B cell (primary cell): Measurements from ENCODE around the gene ANKRD9. TPM values are rescaled to one million over a fixed set of nuclear protein-coding genes. Genes with fewer than 3 reads are reported as not detected.

Experiments
- ATAC-seq: fragments of 200-7000 bp; cut with Tn5 transposase; one replicate; pipeline ENCODE4 v1.10.0; 2021; ENCODE audit warnings: low read depth, mild to moderate bottlenecking, moderate number of reproducible peaks, moderate library complexity
- CTCF ChIA-PET: fragments of 350-600 bp; sonication (Branson Sonifier 250); formaldehyde crosslinking; loops from one replicate; lab custom pipeline; 2021; ENCODE audit warnings: antibody characterized with exemption, inconsistent platforms; lab: Charles Lee
- POLR2A ChIA-PET: fragments of 350-600 bp; sonication (Branson Sonifier 250); formaldehyde crosslinking; loops from one replicate; lab custom pipeline; 2021; ENCODE audit warnings: antibody characterized with exemption; lab: Charles Lee
- DNase-seq: peaks from one replicate; pipeline ENCODE4 v3.0.0; 2013
- H2AFZ ChIP-seq: 2 replicates; pipeline ENCODE4 v1.6.1; 2012; ENCODE audit warnings: mild to moderate bottlenecking, low read depth, low read length; ENCODE audit not compliant: insufficient read depth, poor library complexity, severe bottlenecking
- H3K27ac ChIP-seq, 2 donors: 1 replicate in 1 of 2; 2 replicates in 1 of 2; pipeline ENCODE4 v1.5.1; 2012 to 2013; ENCODE audit warnings: low read length in 2 of 2, mild to moderate bottlenecking in 2 of 2, moderate library complexity in 1 of 2
- H3K27me3 ChIP-seq, 4 experiments: fragments of 200-600 bp in 1 of 4; sonication (generic) in 1 of 4; replicated peaks in 1 of 4; 1 replicate in 2 of 4; 2 replicates in 2 of 4; pipeline versions ENCODE4 v1.6.1 to v1.7.0; 2013 to 2016; ENCODE audit warnings: low read length in 3 of 4, mild to moderate bottlenecking in 2 of 4, mixed read lengths in 1 of 4, moderate library complexity in 1 of 4; ENCODE audit not compliant: insufficient read depth in 4 of 4, control insufficient read depth in 3 of 4; ENCODE audit errors: control extremely low read depth in 1 of 4
- H3K36me3 ChIP-seq, 2 experiments: replicated peaks in 1 of 2; 1 replicate in 1 of 2; 2 replicates in 1 of 2; pipeline versions ENCODE4 v1.6.1 to v1.7.1; 2013; ENCODE audit warnings: low read length in 1 of 2; ENCODE audit not compliant: insufficient read depth in 2 of 2, control insufficient read depth in 1 of 2; ENCODE audit errors: control extremely low read depth in 1 of 2, extremely low read depth in 1 of 2
- H3K4me1 ChIP-seq, 2 donors: fragments of 200-600 bp in 1 of 2; sonication (generic) in 1 of 2; 1 replicate in 1 of 2; 2 replicates in 1 of 2; pipeline versions ENCODE4 v1.5.1 to v1.6.1; 2013 to 2017; ENCODE audit warnings: low read length in 2 of 2; ENCODE audit not compliant: control insufficient read depth in 2 of 2, insufficient read depth in 2 of 2
- H3K4me2 ChIP-seq: replicated peaks from 2 replicates; pipeline ENCODE3; 2012; ENCODE audit warnings: mild to moderate bottlenecking, low read depth, low read length; ENCODE audit not compliant: poor library complexity, severe bottlenecking
- H3K4me3 ChIP-seq, 5 experiments: fragments of 200-600 bp in 1 of 5; sonication (generic) in 1 of 5; 1 replicate in 3 of 5; 2 replicates in 2 of 5; pipeline versions ENCODE4 v1.5.1 to v1.7.0; 2011 to 2016; ENCODE audit warnings: low read length in 4 of 5, mild to moderate bottlenecking in 4 of 5, low read depth in 2 of 5, control low read depth in 1 of 5, moderate library complexity in 1 of 5; ENCODE audit not compliant: insufficient read depth in 1 of 5; ENCODE audit errors: control extremely low read depth in 1 of 5, extremely low read depth in 1 of 5
- H3K79me2 ChIP-seq: fragments of 200-600 bp; sonication (generic); one replicate; pipeline ENCODE4 v1.6.0; 2016; ENCODE audit warnings: low read length; ENCODE audit not compliant: control insufficient read depth, insufficient read depth
- H3K9ac ChIP-seq: fragments of 200-600 bp; sonication (generic); 2 replicates; pipeline ENCODE4 v1.6.1; 2017; ENCODE audit warnings: mild to moderate bottlenecking, low read length, moderate library complexity
- H3K9me3 ChIP-seq, 3 donors: one replicate each; pipeline versions ENCODE4 v1.6.1 to v1.7.1; 2013; ENCODE audit warnings: low read length in 2 of 3; ENCODE audit not compliant: control insufficient read depth in 2 of 3, insufficient read depth in 1 of 3; ENCODE audit errors: control extremely low read depth in 1 of 3
- H4K20me1 ChIP-seq: 2 replicates; pipeline ENCODE4 v1.6.0; 2012; ENCODE audit warnings: mild to moderate bottlenecking, low read length; ENCODE audit not compliant: insufficient read depth, control insufficient read depth, poor library complexity, severe bottlenecking
- H3K27ac Mint-ChIP-seq: one replicate; pipeline ENCODE4 v1.8.0; 2021; ENCODE audit warnings: mixed read lengths
- H3K27me3 Mint-ChIP-seq: one replicate; pipeline ENCODE4 v1.8.0; 2021; ENCODE audit warnings: mixed read lengths
- H3K4me1 Mint-ChIP-seq: one replicate; pipeline ENCODE4 v1.8.0; 2021; ENCODE audit warnings: mixed read lengths
- H3K4me3 Mint-ChIP-seq: one replicate; pipeline ENCODE4 v1.8.0; 2021; ENCODE audit warnings: mixed read lengths
- H3K9me3 Mint-ChIP-seq: one replicate; pipeline ENCODE4 v1.8.0; 2022; ENCODE audit warnings: mixed read lengths; ENCODE audit not compliant: insufficient read depth
- CTCF ChIP-seq: fragments of 200-600 bp; IDR thresholded peaks from one replicate; pipeline ENCODE4 v1.8.0; 2022; ENCODE audit warnings: antibody characterized with exemption, mild to moderate bottlenecking
- EZH2 ChIP-seq: IDR thresholded peaks from 2 replicates; pipeline ENCODE4 v1.6.1; 2012; ENCODE audit warnings: borderline replicate concordance, low read depth, mild to moderate bottlenecking, moderate library complexity, low read length; ENCODE audit not compliant: insufficient read depth, poor library complexity, severe bottlenecking
- WGBS: methylation state at CpG from one replicate; pipeline ENCODE4 v1.1.5; 2013; ENCODE audit warnings: missing lambda C conversion rate; ENCODE audit not compliant: insufficient coverage; 5-methylcytosine and 5-hydroxymethylcytosine counted together
- intact Hi-C: fragments of 100-400 bp; cut with micrococcal nuclease; formaldehyde crosslinking; loops from one replicate; pipeline ENCODE4 v1.10.0; 2022
- polyA plus RNA-seq: library from polyadenylated mRNA; depleted of rRNA; stranded (reverse); fragments of >200 nt; gene quantifications from 2 replicates; pipeline ENCODE4 v1.2.3, GENCODE V29; 2012
- total RNA-seq, 2 donors: library from RNA; stranded (reverse); fragments of 120-200 nt in 1 of 2; gene quantifications; 1 replicate in 1 of 2; 2 replicates in 1 of 2; pipeline versions ENCODE4 v1.2.3 to v1.2.4, GENCODE V29; 2013 to 2022

Gene ANKRD9
- total and polyA plus RNA-seq, 2 donors (not counting 1 experiment from before 2014, with no cell fraction given) = 1.4 to 1.5 TPM

DNA sequence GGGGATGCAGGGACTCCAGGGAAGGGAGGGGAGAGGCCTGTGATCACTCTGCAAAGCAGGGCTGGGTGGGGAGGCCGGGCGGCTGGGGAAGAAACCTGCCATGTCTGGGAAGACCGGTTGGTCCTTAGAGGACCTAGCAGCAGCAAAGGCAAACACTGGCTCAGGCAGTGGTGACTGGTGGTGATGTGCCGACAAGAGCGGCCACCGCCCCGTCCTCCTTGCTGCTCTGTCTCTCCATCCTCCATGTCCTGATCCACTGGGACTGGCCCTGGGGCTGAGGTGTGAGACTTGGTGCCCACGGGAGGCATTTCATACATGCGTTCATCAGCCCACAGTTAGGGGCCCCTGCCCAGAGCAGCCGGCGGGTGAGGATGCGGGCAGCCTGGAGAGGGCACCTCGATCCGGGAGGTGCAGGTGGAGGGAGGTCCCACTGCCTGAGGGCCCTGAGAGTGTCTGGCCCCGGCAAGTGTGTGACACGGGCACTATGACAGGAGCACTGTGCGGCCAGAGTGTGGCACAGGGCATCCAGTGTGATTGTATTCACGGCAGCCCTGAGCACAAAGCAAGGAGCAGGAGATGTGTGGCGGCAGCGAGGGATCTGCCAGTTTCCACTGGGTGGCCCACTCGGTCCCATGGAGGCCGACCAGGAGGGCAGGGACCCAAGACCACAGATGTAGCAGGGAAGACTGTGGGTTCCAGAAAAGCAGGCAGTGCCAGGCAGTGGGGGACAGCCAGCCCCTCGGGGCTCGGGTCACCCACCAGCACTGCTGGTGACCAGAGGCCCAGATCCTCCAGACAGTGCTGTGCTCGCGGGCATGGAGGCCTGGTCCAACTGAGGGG is 13.9 kb downstream of the ANKRD9 start:
- 98% methylated on average over 24 of the region's 26 CpGs for WGBS
- Mint-ChIP-seq H3K4me3 (no peak overlapping the region), H3K27ac (no peak overlapping the region), H3K9me3 (no peaks in the 10 kb centered on the region), H3K4me1 (no peaks in the 10 kb centered on the region), H3K27me3 (no peaks in the 10 kb centered on the region)
- no peak overlapping the region for H2AFZ ChIP-seq
- no peaks in the 10 kb centered on the region for H3K9me3 ChIP-seq
- H3K79me2 ChIP-seq = no peaks in the 10 kb centered on the region
- H4K20me1 ChIP-seq = no peaks in the 10 kb centered on the region
- H3K4me3 ChIP-seq = no peak overlapping the region
- H3K4me1 ChIP-seq = no peaks in the 10 kb centered on the region
- intact Hi-C loops = no loop called here
- H3K9ac ChIP-seq = no peak overlapping the region
- no peak overlapping the region for H3K27ac ChIP-seq
- H3K27me3 ChIP-seq = no peaks in the 10 kb centered on the region
- TF ChIP-seq CTCF (no peak), EZH2 (no peak)
- DNase-seq (no peak), ATAC-seq (no peak)
- H3K36me3 ChIP-seq = peaks cover 0 to 4% of the 10 kb centered on the region in 2 experiments
- H3K4me2 ChIP-seq = no peak overlapping the region
- ChIA-PET POLR2A (no interaction called here), CTCF (no interaction called here)

DNA sequence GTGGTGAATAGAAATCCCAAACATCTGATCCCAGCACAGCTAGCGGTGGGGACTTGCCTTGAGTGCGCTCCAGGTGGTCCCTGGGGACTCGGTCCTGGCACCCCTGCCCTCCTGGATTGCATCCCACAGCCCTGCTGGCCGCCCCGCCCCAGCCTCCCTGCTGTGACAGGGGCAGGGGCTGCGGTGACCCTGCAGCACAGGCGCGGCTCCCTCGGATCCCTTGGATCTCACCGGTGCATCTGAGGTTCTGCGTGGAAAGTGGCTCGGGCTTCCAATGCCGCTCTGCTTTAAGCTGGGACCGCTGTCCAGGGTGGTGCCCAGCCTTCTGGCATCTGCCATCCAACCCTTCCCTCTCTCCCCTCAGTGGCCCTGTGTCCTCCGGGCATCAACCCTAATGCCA is 16.0 kb downstream of the ANKRD9 start:
- no peaks in the 10 kb centered on the region for H3K9me3 Mint-ChIP-seq

More for the DNA sequence above, 16.0 kb downstream of the ANKRD9 start:
- ChIA-PET POLR2A (no interaction called here), CTCF (no interaction called here)
- H3K27me3 ChIP-seq = no peaks in the 10 kb centered on the region
- no peaks in the 10 kb centered on the region for H3K9me3 ChIP-seq
- no peak overlapping the region for H3K27ac Mint-ChIP-seq
- H3K27me3 Mint-ChIP-seq = no peaks in the 10 kb centered on the region
- H3K4me2 ChIP-seq = no peak overlapping the region
- peaks cover 0 to 2% of the 10 kb centered on the region in 2 experiments for H3K36me3 ChIP-seq
- H3K4me3 ChIP-seq = no peak overlapping the region
- no peaks in the 10 kb centered on the region for H4K20me1 ChIP-seq
- H3K79me2 ChIP-seq = no peaks in the 10 kb centered on the region
- TF ChIP-seq EZH2 (no peak), CTCF (no peak)
- WGBS = 97% methylated on average over 15 of the region's 15 CpGs
- no peaks in the 10 kb centered on the region for H3K4me1 Mint-ChIP-seq
- H3K4me3 Mint-ChIP-seq = no peak overlapping the region
- H2AFZ ChIP-seq = no peak overlapping the region
- no peak overlapping the region for H3K9ac ChIP-seq
- DNase-seq = no peak
- no peaks in the 10 kb centered on the region for H3K4me1 ChIP-seq
- H3K27ac ChIP-seq = no peak overlapping the region
- no peak for ATAC-seq
- intact Hi-C loops = no loop called here
